Neuron (in vitro differentiated cells): ENCODE measurements around the gene TMC5.
"Not testable (repeated sequence)": the region's sequence is repeated elsewhere in the genome, so short reads cannot be mapped to it uniquely, and the experiment has no call there.

Experiments used
- H2AFZ ChIP-seq: one replicate; pipeline ENCODE4 v1.6.1; 2013; ENCODE audit warnings: low read depth, mild to moderate bottlenecking, inconsistent platforms, low read length, moderate library complexity
- H3K27me3 ChIP-seq: one replicate; pipeline ENCODE4 v1.6.1; 2013; ENCODE audit warnings: low read length; ENCODE audit not compliant: insufficient read depth
- H3K36me3 ChIP-seq: one replicate; pipeline ENCODE4 v1.6.1; 2013; ENCODE audit warnings: low read length; ENCODE audit not compliant: insufficient read depth
- H3K4me1 ChIP-seq: one replicate; pipeline ENCODE4 v1.6.1; 2013; ENCODE audit warnings: low read length; ENCODE audit not compliant: insufficient read depth
- H3K4me3 ChIP-seq: 2 replicates; pipeline ENCODE4 v1.5.1; 2013; ENCODE audit warnings: mild to moderate bottlenecking, low read length, moderate library complexity
- H3K9me3 ChIP-seq: one replicate; pipeline ENCODE4 v1.6.1; 2013; ENCODE audit warnings: low read length

The TMC5 gene

GRCh38 chr16:19524356-19524615, 106.6 kb downstream of the TMC5 start:
- peak overlapping the region; percentile 76 for H3K4me3 ChIP-seq
- H2AFZ ChIP-seq = peak overlapping the region; percentile 46
- no peaks in the 10 kb centered on the region for H3K27me3 ChIP-seq
- no peaks in the 10 kb centered on the region for H3K9me3 ChIP-seq
- peaks cover 39% of the 10 kb centered on the region for H3K4me1 ChIP-seq
- peaks cover 16% of the 10 kb centered on the region for H3K36me3 ChIP-seq

- peaks cover 39% of the 10 kb centered on the region for H3K4me1 ChIP-seq
These were observed 107.1 kb downstream of the TMC5 start for GRCh38 chr16:19524616-19525384.

GRCh38 chr16:19525385-19525723, 107.7 kb downstream of the TMC5 start:
- H3K4me3 ChIP-seq = peak overlapping the region; percentile 76
- peaks cover 27% of the 10 kb centered on the region for H3K36me3 ChIP-seq
- no peaks in the 10 kb centered on the region for H3K27me3 ChIP-seq
- no peak overlapping the region for H2AFZ ChIP-seq
- H3K9me3 ChIP-seq = no peaks in the 10 kb centered on the region
- peaks cover 38% of the 10 kb centered on the region for H3K4me1 ChIP-seq

More at GRCh38 chr16:19524616-19525384, 107.1 kb downstream of the TMC5 start:
- peak overlapping the region; percentile 76 for H3K4me3 ChIP-seq
- H3K36me3 ChIP-seq = peaks cover 21% of the 10 kb centered on the region
- peak overlapping the region; percentile 46 for H2AFZ ChIP-seq
- no peaks in the 10 kb centered on the region for H3K9me3 ChIP-seq
- no peaks in the 10 kb centered on the region for H3K27me3 ChIP-seq

- H2AFZ ChIP-seq = no peak overlapping the region
- H3K4me3 ChIP-seq = no peak overlapping the region
- H3K9me3 ChIP-seq = no peaks in the 10 kb centered on the region
- H3K27me3 ChIP-seq = no peaks in the 10 kb centered on the region
- H3K36me3 ChIP-seq = peaks cover 39% of the 10 kb centered on the region
- peaks cover 28% of the 10 kb centered on the region for H3K4me1 ChIP-seq
These were observed 109.5 kb downstream of the TMC5 start for GRCh38 chr16:19527161-19527560.

- Histone ChIP-seq H3K27me3 (no peaks in the 10 kb centered on the region), H3K4me3 (no peak overlapping the region), H3K36me3 (peaks cover 54% of the 10 kb centered on the region), H3K9me3 (no peaks in the 10 kb centered on the region), H3K4me1 (peaks cover 22% of the 10 kb centered on the region), H2AFZ (no peak overlapping the region)
These were observed 111.0 kb downstream of the TMC5 start for GRCh38 chr16:19528666-19529065.

- no peaks in the 10 kb centered on the region for H3K4me1 ChIP-seq
- no peak overlapping the region for H3K4me3 ChIP-seq
- no peaks in the 10 kb centered on the region for H3K27me3 ChIP-seq
- peaks cover 85% of the 10 kb centered on the region for H3K36me3 ChIP-seq
- H3K9me3 ChIP-seq = no peaks in the 10 kb centered on the region
- no peak overlapping the region for H2AFZ ChIP-seq
These were observed 114.9 kb downstream of the TMC5 start for GRCh38 chr16:19532601-19533000.

GRCh38 chr16:19540241-19540970, 122.7 kb downstream of the TMC5 start:
- no peaks in the 10 kb centered on the region for H3K4me1 ChIP-seq
- H3K9me3 ChIP-seq = no peaks in the 10 kb centered on the region
- peaks cover 82% of the 10 kb centered on the region for H3K36me3 ChIP-seq
- H3K27me3 ChIP-seq = no peaks in the 10 kb centered on the region
- no peak overlapping the region for H3K4me3 ChIP-seq
- no peak overlapping the region for H2AFZ ChIP-seq

GRCh38 chr16:19542138-19542821, 124.6 kb downstream of the TMC5 start:
- H2AFZ ChIP-seq = no peak overlapping the region
- peaks cover 81% of the 10 kb centered on the region for H3K36me3 ChIP-seq
- H3K9me3 ChIP-seq = no peaks in the 10 kb centered on the region
- H3K4me1 ChIP-seq = no peaks in the 10 kb centered on the region
- no peak overlapping the region for H3K4me3 ChIP-seq
- H3K27me3 ChIP-seq = no peaks in the 10 kb centered on the region

GRCh38 chr16:19543278-19543996, 125.8 kb downstream of the TMC5 start:
- H3K36me3 ChIP-seq = peaks cover 82% of the 10 kb centered on the region
- not testable (repeated sequence) for H3K9me3 ChIP-seq

GRCh38 chr16:19548144-19548543, 130.5 kb downstream of the TMC5 start:
- H3K4me1 ChIP-seq = no peaks in the 10 kb centered on the region
- no peak overlapping the region for H2AFZ ChIP-seq
- H3K4me3 ChIP-seq = no peak overlapping the region
- no peaks in the 10 kb centered on the region for H3K9me3 ChIP-seq
- H3K27me3 ChIP-seq = no peaks in the 10 kb centered on the region
- peaks cover 77% of the 10 kb centered on the region for H3K36me3 ChIP-seq

More at GRCh38 chr16:19543278-19543996, 125.8 kb downstream of the TMC5 start:
- H3K4me1 ChIP-seq, H2AFZ ChIP-seq, H3K4me3 ChIP-seq, H3K27me3 ChIP-seq: not testable (repeated sequence)
